Ascending aorta (tissue), 2 donors: Measurements from ENCODE around the gene ADM. TPM values are rescaled to one million over a fixed set of nuclear protein-coding genes. Genes with fewer than 3 reads are reported as not detected.

Source experiments
- DNase-seq, 2 donors: peaks; one replicate each; pipeline ENCODE4 v3.0.0-alpha.2; 2019; ENCODE audit warnings: low spot score in 2 of 2
- H3K27ac ChIP-seq, 2 donors: fragments of 200-600 bp; sonication (generic); one replicate each; pipeline ENCODE4 v1.5.1; 2016 to 2017; ENCODE audit warnings: mild to moderate bottlenecking in 1 of 2
- H3K27me3 ChIP-seq: fragments of 200-600 bp; sonication (generic); one replicate; pipeline ENCODE4 v1.5.1; 2017
- H3K36me3 ChIP-seq, 2 donors: fragments of 200-600 bp; sonication (generic); one replicate each; pipeline ENCODE4 v1.5.1; 2016
- H3K4me1 ChIP-seq, 2 donors: fragments of 200-600 bp; sonication (generic); one replicate each; pipeline ENCODE4 v1.5.1; 2016 to 2017; ENCODE audit warnings: mild to moderate bottlenecking in 1 of 2
- H3K4me3 ChIP-seq, 2 donors: fragments of 200-600 bp; sonication (generic); one replicate each; pipeline ENCODE4 v1.5.1; 2016 to 2017; ENCODE audit warnings: mild to moderate bottlenecking in 1 of 2
- H3K9me3 ChIP-seq, 2 donors: fragments of 200-600 bp; sonication (generic); one replicate each; pipeline ENCODE4 v1.5.1; 2016
- CTCF ChIP-seq, 3 experiments: fragments of 200-600 bp in 2 of 3; fragments of 450-650 bp in 1 of 3; sonication (generic) in 2 of 3; IDR thresholded peaks; one replicate each; pipeline ENCODE4 v1.5.1; 2016 to 2019; ENCODE audit warnings: antibody characterized with exemption in 3 of 3, mild to moderate bottlenecking in 1 of 3, moderate library complexity in 1 of 3
- intact Hi-C: fragments of 100-400 bp; cut with DNase I; formaldehyde crosslinking; loops from one replicate; pipeline ENCODE4 v1.15.1; 2023
- total RNA-seq: library from RNA; depleted of rRNA; stranded (reverse); fragments of >200 nt; gene quantifications from one replicate; pipeline ENCODE4 v1.1.0, GENCODE V29; 2016

The ADM gene
- total RNA-seq, 1 donor from 2014 or later = 56.8 TPM

- no peak for DNase-seq
- H3K4me3 ChIP-seq = no peak overlapping the region
- intact Hi-C loops = no loop called here
- no peak overlapping the region for H3K27ac ChIP-seq
- H3K9me3 ChIP-seq = no peaks in the 10 kb centered on the region
- H3K36me3 ChIP-seq = no peaks in the 10 kb centered on the region
- H3K4me1 ChIP-seq = peaks cover 4 to 12% of the 10 kb centered on the region in 2 donors
- no peaks in the 10 kb centered on the region for H3K27me3 ChIP-seq
- no peak for TF ChIP-seq CTCF (IDR thresholded peaks at IDR 0.05)
These were observed 10.2 kb downstream of the ADM start for GRCh38 chr11:10315083-10315482.

GRCh38 chr11:10317151-10317755 is 12.4 kb downstream of the ADM start:
- Histone ChIP-seq H3K36me3 (no peaks in the 10 kb centered on the region), H3K4me3 (no peak overlapping the region), H3K27me3 (no peaks in the 10 kb centered on the region), H3K4me1 (peaks cover 4 to 23% of the 10 kb centered on the region in 2 donors), H3K9me3 (no peaks in the 10 kb centered on the region), H3K27ac (peak overlapping the region; percentile 20 to 72)
- intact Hi-C loops = no loop called here
- no peak for DNase-seq
- no peak for TF ChIP-seq CTCF (IDR thresholded peaks at IDR 0.05)

- Histone ChIP-seq H3K9me3 (no peaks in the 10 kb centered on the region), H3K27me3 (no peaks in the 10 kb centered on the region), H3K4me3 (no peak overlapping the region), H3K27ac (peak overlapping the region in 1 of 2 donors; percentile 72), H3K36me3 (no peaks in the 10 kb centered on the region), H3K4me1 (peaks cover 9 to 29% of the 10 kb centered on the region in 2 donors)
- no peak for TF ChIP-seq CTCF (IDR thresholded peaks at IDR 0.05)
- intact Hi-C loops = no loop called here
- no peak for DNase-seq
These were observed 13.1 kb downstream of the ADM start for GRCh38 chr11:10317776-10318526.

- TF ChIP-seq CTCF (IDR thresholded peaks at IDR 0.05) = no peak
- DNase-seq = no peak
- Histone ChIP-seq H3K27me3 (no peaks in the 10 kb centered on the region), H3K27ac (peak overlapping the region in 1 of 2 donors; percentile 8), H3K9me3 (no peaks in the 10 kb centered on the region), H3K4me3 (no peak overlapping the region), H3K4me1 (peaks cover 9 to 31% of the 10 kb centered on the region in 2 donors), H3K36me3 (no peaks in the 10 kb centered on the region)
- intact Hi-C loops = no loop called here
These were observed 13.6 kb downstream of the ADM start for GRCh38 chr11:10318527-10318802.

GRCh38 chr11:10319702-10320558 is 15.1 kb downstream of the ADM start:
- Histone ChIP-seq H3K4me3 (no peak overlapping the region), H3K36me3 (no peaks in the 10 kb centered on the region), H3K4me1 (peaks cover 9 to 38% of the 10 kb centered on the region in 2 donors), H3K27ac (peak overlapping the region; percentile 23 to 34), H3K9me3 (no peaks in the 10 kb centered on the region), H3K27me3 (no peaks in the 10 kb centered on the region)
- intact Hi-C loops = no loop called here
- DNase-seq = no peak
- TF ChIP-seq CTCF (IDR thresholded peaks at IDR 0.05) = no peak
